Hepatocyte (in vitro differentiated cells): ENCODE data around the gene TMEM63B.

Source experiments
- CTCF ChIP-seq: fragments of 200-600 bp; sonication (generic); IDR thresholded peaks from 2 replicates; pipeline ENCODE4 v1.5.1; 2016; ENCODE audit warnings: antibody characterized with exemption, mild to moderate bottlenecking; ENCODE audit not compliant: poor library complexity
- EZH2 ChIP-seq: fragments of 200-600 bp; sonication (generic); IDR thresholded peaks from 2 replicates; pipeline ENCODE4 v1.6.1; 2016; ENCODE audit warnings: antibody characterized with exemption, mild to moderate bottlenecking, borderline replicate concordance
- EZH2phosphoT487 ChIP-seq: fragments of 200-600 bp; sonication (generic); IDR thresholded peaks from one replicate; pipeline ENCODE4 v1.6.1; 2018; ENCODE audit warnings: antibody characterized with exemption, mild to moderate bottlenecking, low read depth, moderate library complexity; ENCODE audit not compliant: unreplicated experiment, severe bottlenecking

- TF ChIP-seq CTCF (no peak), EZH2 (no peak), EZH2phosphoT487 (no peak)
These were observed 5.1 kb downstream of the TMEM63B start for GRCh38 chr6:44132476-44132875.
